Effector memory CD8-positive, alpha-beta T cell (primary cell): Measurements from ENCODE around the gene PRDM15.

Source experiments
- ATAC-seq: fragments of 150-1000 bp; cut with Tn5 transposase; replicated peaks from 2 replicates; pipeline ENCODE4 v1.10.0; 2021; ENCODE audit warnings: mild to moderate bottlenecking, moderate library complexity
- DNase-seq, 3 experiments: peaks; one replicate each; pipeline ENCODE4 v3.0.0; 2021
- H3K27ac Mint-ChIP-seq, 2 donors: one replicate each; pipeline ENCODE4 v1.8.0; 2022; ENCODE audit warnings: mild to moderate bottlenecking in 2 of 2, mixed read lengths in 2 of 2, moderate library complexity in 2 of 2
- H3K27me3 Mint-ChIP-seq, 2 donors: one replicate each; pipeline ENCODE4 v1.8.0; 2022; ENCODE audit warnings: mixed read lengths in 2 of 2
- H3K36me3 Mint-ChIP-seq: one replicate; pipeline ENCODE4 v1.8.0; 2022; ENCODE audit warnings: mild to moderate bottlenecking, moderate library complexity, mixed read lengths; ENCODE audit not compliant: insufficient read depth
- H3K4me1 Mint-ChIP-seq, 2 donors: one replicate each; pipeline ENCODE4 v1.8.0; 2022; ENCODE audit warnings: low read depth in 2 of 2, mixed read lengths in 2 of 2
- H3K4me3 Mint-ChIP-seq, 2 donors: one replicate each; pipeline ENCODE4 v1.8.0; 2022; ENCODE audit warnings: mild to moderate bottlenecking in 2 of 2, mixed read lengths in 2 of 2, moderate library complexity in 2 of 2
- H3K9me3 Mint-ChIP-seq, 2 donors: one replicate each; pipeline ENCODE4 v1.8.0; 2022; ENCODE audit warnings: mixed read lengths in 2 of 2

PRDM15 gene

DNA sequence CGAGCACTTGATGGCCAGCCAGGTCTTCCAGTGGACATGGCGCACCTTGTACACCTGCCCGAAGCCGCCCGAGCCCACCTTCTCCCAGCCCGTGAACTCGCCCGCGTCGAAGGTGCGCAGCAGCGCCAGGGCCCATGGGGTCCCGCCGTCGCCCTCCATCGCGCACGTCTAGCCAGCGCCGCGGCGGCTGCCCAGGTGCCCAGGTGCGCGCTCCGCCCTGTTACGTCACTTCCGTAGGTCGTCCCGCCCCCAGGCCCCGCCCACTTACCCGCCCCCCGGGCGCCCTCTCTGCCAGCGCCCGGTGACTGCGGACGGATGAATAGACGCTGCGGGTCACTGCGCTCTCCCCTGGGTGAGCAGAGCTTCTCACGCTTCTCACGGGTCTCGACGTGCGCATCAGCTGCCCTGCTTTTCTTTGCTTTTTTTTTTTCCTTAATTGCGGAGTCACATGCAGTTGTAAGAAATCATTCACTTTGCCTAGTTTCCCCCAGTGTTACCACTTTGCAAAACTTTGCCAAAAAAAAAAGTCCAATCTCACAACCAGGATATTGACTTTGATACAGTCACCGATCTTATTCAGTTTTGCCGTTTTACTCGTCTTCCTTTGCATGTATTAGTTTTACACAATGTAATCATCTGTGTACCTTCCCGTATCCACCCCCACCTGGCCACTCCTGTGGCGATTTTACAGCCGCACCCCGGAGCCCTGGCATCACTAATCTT, 112.1 kb downstream of the PRDM15 start, which contains the start of gene RIPK4:
Gene RIPK4, minus strand, starts transcription at position 170 of the 723 bp plus-strand sequence. Its CDS starts 11 bp downstream, at position 159.
- Mint-ChIP-seq H3K36me3 (no peaks in the 10 kb centered on the region), H3K4me1 (peaks cover 22 to 27% of the 10 kb centered on the region in 2 donors), H3K9me3 (no peaks in the 10 kb centered on the region), H3K27ac (no peak within 1 kb of the TSS), H3K4me3 (peak within 1 kb of the TSS; percentile 72 to 82), H3K27me3 (peaks cover 72 to 92% of the 10 kb centered on the region in 2 donors)
- DNase-seq: no peak
- peak; percentile 47 for ATAC-seq

DNA sequence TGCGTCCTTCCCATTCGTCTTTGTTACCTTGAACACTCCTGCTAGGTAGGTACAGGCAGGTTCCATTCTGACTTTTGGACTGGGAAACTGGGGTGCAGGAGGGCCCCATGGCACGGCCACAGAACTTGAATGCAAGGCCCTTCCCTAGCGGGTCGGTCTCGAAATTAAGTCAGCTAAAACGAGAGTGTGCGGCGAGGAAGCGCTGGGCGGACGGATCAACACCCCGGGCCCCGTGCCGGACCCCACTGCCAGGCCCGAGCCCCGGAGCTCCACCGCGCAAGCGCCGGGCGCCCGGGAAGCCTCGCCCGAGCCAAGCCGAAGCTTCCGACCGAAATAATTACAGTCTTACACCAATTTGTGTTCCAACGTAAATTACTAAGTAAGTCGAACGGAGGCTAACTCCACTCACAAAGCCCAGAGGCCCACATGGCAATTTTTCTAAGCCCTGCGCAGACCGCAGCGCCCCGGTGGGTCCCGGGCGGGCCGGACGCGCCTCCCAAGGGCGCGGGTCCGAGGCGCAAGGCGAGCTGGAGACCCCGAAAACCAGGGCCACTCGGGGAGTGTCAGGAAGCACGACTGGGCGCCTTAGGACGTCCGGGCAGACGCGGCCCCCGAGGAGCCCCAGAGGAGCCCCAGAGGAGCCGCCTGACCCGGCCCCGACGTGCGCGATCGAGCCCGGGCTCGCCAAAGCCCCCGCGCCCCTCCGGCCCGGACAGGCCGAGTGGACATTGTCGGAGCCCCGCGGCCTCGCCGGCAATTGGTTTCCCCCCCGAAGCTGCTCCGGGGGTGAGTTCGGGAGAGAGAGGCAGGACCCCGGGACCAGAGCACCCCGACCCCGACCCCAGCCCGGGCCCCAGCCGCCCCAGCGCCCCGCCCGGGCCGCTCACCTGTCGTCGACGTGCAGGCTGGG, 112.9 kb downstream of the PRDM15 start:
- no peak overlapping the region for H3K27ac Mint-ChIP-seq
- DNase-seq (no peak), ATAC-seq (no peak)
- H3K4me1 Mint-ChIP-seq: peaks cover 25 to 30% of the 10 kb centered on the region in 2 donors
- H3K36me3 Mint-ChIP-seq: no peaks in the 10 kb centered on the region
- peak overlapping the region; percentile 72 to 82 for H3K4me3 Mint-ChIP-seq
- peaks cover 81 to 92% of the 10 kb centered on the region in 2 donors for H3K27me3 Mint-ChIP-seq
- no peaks in the 10 kb centered on the region for H3K9me3 Mint-ChIP-seq

DNA sequence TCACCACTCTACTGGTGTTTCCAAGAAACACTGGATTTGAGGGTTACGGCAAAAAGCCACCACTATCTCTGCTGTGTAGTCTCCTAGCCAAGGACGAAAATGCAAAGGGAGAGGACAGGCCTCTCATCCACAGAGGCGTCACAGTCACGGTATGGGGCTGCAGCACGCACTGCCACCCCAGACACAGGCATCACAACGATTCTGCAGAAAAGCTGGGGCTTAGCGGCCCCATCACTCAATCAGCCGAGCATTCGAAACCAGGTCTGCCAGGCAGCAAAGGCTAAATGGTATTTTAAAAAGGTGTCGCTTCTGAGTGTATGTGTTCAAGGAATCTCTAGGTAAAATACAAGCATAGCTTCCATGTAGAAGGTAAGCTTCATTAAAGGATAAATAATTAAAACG, 113.7 kb downstream of the PRDM15 start:
- H3K27me3 Mint-ChIP-seq: peaks cover 87 to 92% of the 10 kb centered on the region in 2 donors
- no peak overlapping the region for H3K27ac Mint-ChIP-seq
- H3K9me3 Mint-ChIP-seq: no peaks in the 10 kb centered on the region
- no peak for ATAC-seq
- H3K4me1 Mint-ChIP-seq: peaks cover 25 to 30% of the 10 kb centered on the region in 2 donors
- DNase-seq: no peak
- H3K36me3 Mint-ChIP-seq: no peaks in the 10 kb centered on the region
- peak overlapping the region; percentile 15 to 42 for H3K4me3 Mint-ChIP-seq

DNA sequence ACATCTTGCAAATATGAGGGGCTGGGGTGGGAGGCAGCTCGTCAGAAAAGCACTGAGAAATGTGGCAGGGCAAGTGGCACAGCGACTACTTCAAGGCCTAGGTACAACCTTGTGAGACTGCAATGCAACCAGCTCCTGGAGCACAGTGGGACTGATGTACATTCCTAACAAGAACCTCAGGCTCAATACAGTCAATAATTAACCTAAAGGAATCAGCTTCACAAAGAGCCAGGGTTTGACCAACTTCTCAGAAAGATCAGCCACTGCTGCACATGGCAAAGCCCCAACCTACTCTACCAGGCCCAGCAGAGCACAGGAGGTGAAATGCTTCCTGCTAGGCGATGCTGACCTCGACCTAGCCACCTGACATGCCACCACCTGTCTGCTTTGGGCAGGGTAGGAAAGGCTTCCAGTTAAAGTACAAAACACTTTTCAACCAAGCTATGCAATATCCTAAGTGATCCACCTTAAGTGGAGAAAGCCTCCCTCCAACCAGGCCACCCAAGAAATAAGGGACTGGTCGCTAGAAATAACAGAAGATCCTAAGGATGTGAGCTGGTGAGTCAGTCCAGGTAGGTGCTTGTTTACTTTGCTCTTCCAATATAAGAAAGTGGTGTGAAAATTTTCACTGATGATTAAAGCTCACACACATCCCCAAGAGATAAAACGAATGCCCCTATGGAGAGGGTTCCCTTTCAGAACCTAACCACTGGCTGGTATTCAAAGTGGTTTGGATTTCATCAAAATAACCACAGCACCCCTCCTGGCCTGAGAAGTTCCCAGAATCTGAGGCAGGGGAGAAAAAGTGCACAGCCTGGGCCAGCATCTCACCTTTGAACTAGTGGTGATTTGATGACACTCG, 114.4 kb downstream of the PRDM15 start:
- H3K27ac Mint-ChIP-seq: no peak overlapping the region
- H3K27me3 Mint-ChIP-seq: peaks cover 87 to 92% of the 10 kb centered on the region in 2 donors
- ATAC-seq: no peak
- H3K9me3 Mint-ChIP-seq: no peaks in the 10 kb centered on the region
- peaks cover 25 to 30% of the 10 kb centered on the region in 2 donors for H3K4me1 Mint-ChIP-seq
- H3K36me3 Mint-ChIP-seq: no peaks in the 10 kb centered on the region
- no peak for DNase-seq
- peak overlapping the region; percentile 15 to 42 for H3K4me3 Mint-ChIP-seq

DNA sequence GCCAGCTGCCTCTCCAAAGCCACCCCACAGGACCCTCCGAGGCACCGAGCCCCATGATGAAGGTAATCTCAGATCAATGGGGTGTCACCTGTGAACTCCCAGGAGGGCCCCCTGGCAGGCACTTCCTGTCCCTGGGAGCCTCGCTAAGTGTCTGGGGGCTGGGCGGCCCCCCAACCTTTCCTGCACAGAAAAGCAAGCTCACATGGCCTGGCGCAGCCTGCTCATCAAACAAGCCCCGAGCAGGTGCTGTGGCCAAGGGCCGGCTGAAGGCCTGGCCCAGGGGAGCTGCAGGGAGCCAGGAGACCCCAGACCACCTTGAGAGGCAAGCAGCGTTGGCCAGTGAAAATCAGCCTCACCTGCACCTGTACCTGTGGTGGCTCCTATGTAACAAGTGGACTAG, 115.1 kb downstream of the PRDM15 start:
- DNase-seq: no peak
- peaks cover 23 to 28% of the 10 kb centered on the region in 2 donors for H3K4me1 Mint-ChIP-seq
- no peak for ATAC-seq

DNA sequence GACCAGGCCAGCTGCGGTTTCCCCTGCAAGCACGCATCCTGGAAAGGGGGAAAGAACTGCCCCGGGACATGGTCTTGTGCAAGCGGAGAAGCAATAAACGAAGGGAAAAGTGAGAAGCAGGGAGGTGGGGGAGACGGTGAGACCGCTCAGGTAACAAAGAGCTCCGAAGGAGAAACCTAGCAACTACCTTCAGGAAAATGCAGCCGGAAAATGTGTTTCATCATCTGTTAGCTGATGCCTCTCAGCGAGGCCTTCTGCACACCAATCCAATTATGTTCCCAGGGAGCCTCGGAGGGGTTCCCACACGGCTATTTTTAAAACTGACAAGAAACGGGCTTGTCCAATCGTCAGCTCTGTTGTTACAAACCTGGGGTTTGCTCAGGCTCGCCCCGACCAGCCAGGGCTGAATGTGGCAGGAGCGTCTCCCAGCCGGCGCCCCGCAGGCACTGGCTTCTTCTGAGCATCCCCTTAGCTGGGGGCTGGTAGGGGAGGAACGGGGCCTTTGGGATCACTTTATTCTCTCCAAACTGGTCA, 115.7 kb downstream of the PRDM15 start:
- DNase-seq: no peak
- no peaks in the 10 kb centered on the region for H3K36me3 Mint-ChIP-seq
- H3K9me3 Mint-ChIP-seq: no peaks in the 10 kb centered on the region
- H3K4me3 Mint-ChIP-seq: no peak overlapping the region
- peaks cover 17 to 22% of the 10 kb centered on the region in 2 donors for H3K4me1 Mint-ChIP-seq
- no peak for ATAC-seq
- H3K27me3 Mint-ChIP-seq: peaks cover 77 to 85% of the 10 kb centered on the region in 2 donors
- H3K27ac Mint-ChIP-seq: no peak overlapping the region

More for the DNA sequence above, 115.1 kb downstream of the PRDM15 start:
- no peaks in the 10 kb centered on the region for H3K9me3 Mint-ChIP-seq
- H3K4me3 Mint-ChIP-seq: no peak overlapping the region
- peaks cover 83 to 90% of the 10 kb centered on the region in 2 donors for H3K27me3 Mint-ChIP-seq
- no peaks in the 10 kb centered on the region for H3K36me3 Mint-ChIP-seq
- no peak overlapping the region for H3K27ac Mint-ChIP-seq

DNA sequence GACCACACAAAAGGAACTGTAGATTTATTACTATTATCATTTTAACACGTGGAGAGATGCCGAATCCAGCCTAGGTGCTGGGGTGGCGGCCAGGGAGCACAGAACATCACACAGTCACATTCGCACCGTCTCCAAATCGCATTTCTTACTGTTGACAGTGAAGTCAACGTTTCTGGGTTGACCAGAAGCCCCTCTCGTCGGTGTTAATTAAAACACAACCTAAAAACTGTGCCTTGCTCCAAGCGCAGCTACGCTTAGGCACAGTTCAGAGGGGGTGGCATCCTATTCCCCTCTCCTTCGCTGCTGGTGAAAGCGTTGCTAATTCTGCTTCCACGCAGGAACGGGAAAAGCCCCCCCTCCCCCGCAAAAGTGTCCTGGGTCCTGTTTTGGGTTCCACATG, 116.4 kb downstream of the PRDM15 start:
- no peak for ATAC-seq
- Mint-ChIP-seq H3K36me3 (no peaks in the 10 kb centered on the region), H3K27me3 (peaks cover 71 to 78% of the 10 kb centered on the region in 2 donors), H3K4me1 (peaks cover 10 to 15% of the 10 kb centered on the region in 2 donors), H3K4me3 (no peak overlapping the region), H3K9me3 (no peaks in the 10 kb centered on the region), H3K27ac (no peak overlapping the region)
- DNase-seq: no peak

DNA sequence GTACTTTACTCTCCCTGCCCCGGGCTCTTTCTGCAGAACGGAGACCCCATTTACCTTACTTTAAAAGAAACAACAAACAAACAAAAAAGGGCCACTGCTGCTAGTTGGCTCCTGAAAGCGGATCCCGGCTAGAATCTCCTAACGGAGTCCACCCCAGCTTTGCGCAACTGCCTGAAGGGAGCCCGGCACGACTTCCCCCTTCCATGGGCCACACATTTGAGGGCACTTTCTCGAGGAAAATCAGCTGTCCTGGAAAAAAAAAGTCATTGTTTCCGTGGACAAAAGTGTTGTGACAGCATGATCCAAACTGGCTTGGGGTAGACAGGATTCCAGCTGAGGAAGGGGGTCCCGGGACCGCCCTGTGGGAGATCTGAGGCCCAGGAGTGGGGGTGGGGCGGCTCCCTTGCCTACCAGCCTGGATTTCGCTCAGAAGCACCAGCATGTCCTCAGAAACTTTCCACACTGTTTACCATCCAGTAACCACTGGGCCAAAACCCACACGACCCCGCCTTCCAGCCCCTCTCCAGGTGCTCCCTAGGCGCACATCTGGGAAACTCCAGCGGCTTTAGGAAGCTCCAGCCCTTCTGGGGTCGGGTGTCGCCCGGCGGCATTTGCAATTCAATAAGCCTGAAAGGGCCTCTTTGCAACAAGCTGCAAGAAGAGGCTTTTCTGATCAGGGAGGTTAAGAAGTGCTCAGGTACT, 117.1 kb downstream of the PRDM15 start:
- Mint-ChIP-seq H3K27me3 (peaks cover 64 to 71% of the 10 kb centered on the region in 2 donors), H3K9me3 (no peaks in the 10 kb centered on the region), H3K27ac (no peak overlapping the region)

DNA sequence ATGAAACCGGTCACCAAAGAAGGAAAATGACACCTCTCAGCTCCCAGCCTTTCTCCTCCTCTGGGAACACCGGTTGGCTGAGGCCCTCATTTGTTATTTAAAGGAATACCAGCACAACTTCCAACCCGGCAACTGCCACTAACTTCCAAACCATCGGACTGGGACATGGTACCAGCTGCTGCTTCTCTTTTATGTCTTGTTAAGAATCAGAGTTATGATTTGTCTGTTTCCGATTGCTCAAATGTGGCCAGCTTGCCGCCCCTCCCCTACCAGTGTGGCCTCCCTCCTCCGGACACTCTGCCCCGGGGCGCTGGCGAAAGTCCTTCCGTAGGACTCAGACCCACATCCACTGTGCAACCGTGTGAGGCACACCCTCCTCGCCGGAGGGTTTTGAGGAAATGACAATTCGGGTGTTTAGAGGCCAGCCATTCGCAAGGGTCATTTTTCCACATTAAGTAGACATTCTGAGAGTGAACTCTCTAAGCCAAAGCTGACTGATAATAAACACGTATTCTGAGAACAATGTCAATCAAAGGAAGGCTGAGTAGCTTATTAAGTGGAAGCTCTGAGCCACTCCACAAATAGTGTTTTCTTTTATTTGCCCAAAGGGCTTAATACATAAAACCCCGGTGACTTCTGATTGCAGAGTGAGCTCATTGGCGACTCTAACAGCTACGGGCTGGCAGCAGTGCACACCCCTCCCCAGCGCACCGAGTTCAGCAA, 117.8 kb downstream of the PRDM15 start:
- Mint-ChIP-seq H3K36me3 (no peaks in the 10 kb centered on the region), H3K9me3 (no peaks in the 10 kb centered on the region), H3K27ac (no peak overlapping the region), H3K4me1 (peaks cover 3 to 8% of the 10 kb centered on the region in 2 donors), H3K4me3 (no peak overlapping the region), H3K27me3 (peaks cover 62 to 74% of the 10 kb centered on the region in 2 donors)
- ATAC-seq (no peak), DNase-seq (no peak)

More for the DNA sequence above, 117.1 kb downstream of the PRDM15 start:
- DNase-seq: no peak
- peaks cover 4 to 9% of the 10 kb centered on the region in 2 donors for H3K4me1 Mint-ChIP-seq
- no peaks in the 10 kb centered on the region for H3K36me3 Mint-ChIP-seq
- no peak for ATAC-seq
- H3K4me3 Mint-ChIP-seq: no peak overlapping the region

DNA sequence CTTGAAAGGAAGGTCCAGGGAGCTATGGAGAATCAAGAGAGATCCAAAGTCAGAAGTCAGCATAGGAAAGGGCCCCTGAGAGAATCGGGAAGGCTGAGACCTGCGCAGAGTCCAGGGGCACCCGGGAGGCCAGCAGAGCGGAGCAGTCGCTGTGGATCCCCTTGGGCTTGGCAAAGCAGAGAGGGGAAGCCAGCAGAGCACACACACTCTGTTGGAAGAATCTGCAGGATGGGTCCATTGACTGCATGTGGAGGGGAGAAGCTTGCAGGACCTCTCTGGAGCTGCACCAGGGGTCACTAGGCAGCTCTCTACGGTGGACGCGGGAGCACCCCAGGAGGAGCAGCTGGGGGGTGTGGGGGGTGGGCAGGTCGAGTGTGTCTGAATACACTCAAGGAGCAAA, 118.7 kb downstream of the PRDM15 start:
- Mint-ChIP-seq H3K27ac (no peak overlapping the region), H3K36me3 (no peaks in the 10 kb centered on the region), H3K4me1 (peaks cover 3 to 8% of the 10 kb centered on the region in 2 donors), H3K4me3 (no peak overlapping the region), H3K9me3 (no peaks in the 10 kb centered on the region), H3K27me3 (peaks cover 57 to 74% of the 10 kb centered on the region in 2 donors)
- DNase-seq (no peak), ATAC-seq (no peak)

DNA sequence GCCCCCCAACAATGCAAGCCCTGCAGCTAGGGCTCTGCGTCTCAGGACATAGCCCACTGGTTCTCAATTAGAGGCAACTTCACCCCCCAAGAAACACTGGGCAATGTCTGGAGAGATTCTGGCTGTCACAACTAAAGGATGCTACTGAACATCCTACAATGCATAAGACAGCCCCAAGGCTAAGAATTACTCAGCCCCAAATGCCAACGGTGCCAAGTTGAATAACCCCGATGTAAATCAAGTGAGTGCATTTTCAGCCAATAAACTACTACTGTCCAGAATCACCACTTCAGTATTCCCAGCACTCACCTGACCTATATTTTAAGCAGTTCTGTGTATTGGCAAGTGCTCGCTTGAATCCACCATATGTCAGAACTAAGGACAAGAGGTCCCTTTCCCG, 119.2 kb downstream of the PRDM15 start:
- Mint-ChIP-seq H3K9me3 (no peaks in the 10 kb centered on the region), H3K27me3 (peaks cover 52 to 74% of the 10 kb centered on the region in 2 donors), H3K27ac (no peak overlapping the region), H3K4me3 (no peak overlapping the region), H3K36me3 (no peaks in the 10 kb centered on the region), H3K4me1 (peaks cover 3 to 8% of the 10 kb centered on the region in 2 donors)
- no peak for DNase-seq
- no peak for ATAC-seq
